ENCODE results near the gene PARG. TPM values are rescaled to one million over a fixed set of nuclear protein-coding genes. Genes with fewer than 3 reads are reported as not detected.

PARG gene
- total RNA-seq, 1 donor from 2014 or later: 67.2 TPM

DNA sequence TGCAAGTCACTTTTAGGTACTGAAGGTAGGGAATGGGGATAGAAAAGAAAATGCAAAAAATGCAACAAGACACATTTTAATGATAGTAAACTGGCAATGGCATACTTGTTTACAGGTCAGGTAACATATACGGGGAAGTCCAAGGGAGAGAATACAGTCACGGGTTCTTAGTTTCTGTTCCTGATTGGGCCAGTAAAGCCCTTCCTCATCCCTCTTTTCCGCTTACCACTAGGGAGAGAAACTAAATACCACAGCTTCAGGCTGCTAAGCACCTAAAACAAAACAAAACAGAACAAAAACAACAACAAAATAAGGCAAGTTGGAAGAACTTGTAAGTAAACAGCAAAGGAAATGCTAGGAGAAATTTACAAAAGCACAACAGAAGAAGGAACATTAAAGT, 114.5 kb downstream of the PARG start:
- Mint-ChIP-seq H3K4me3 (no peak overlapping the region), H3K9me3 (peaks cover under 1% of the 10 kb centered on the region), H3K4me1 (peaks cover 28% of the 10 kb centered on the region), H3K27me3 (ENCODE audit: insufficient read depth, low read depth) (peaks cover 2% of the 10 kb centered on the region), H3K27ac (no peak overlapping the region), H3K36me3 (peaks cover 38% of the 10 kb centered on the region)
- Histone ChIP-seq H3K9me3 (ENCODE audit: low read depth) (no peaks in the 10 kb centered on the region), H3K4me1 (peaks cover 15% of the 10 kb centered on the region), H3F3A (ENCODE audit: low read depth) (peaks cover 4% of the 10 kb centered on the region), H3K4me2 (no peak overlapping the region), H3K79me2 (ENCODE audit: low read depth) (no peaks in the 10 kb centered on the region), H3K9ac (no peak overlapping the region), H3K27ac (no peak overlapping the region), H2AFZ (replicated peaks) (no peak overlapping the region), H3K27me3 (no peaks in the 10 kb centered on the region), H3K4me3 (no peak overlapping the region), H3K36me3 (peaks cover 6% of the 10 kb centered on the region), H4K20me1 (ENCODE audit: low read depth) (no peaks in the 10 kb centered on the region)
- DNase-seq (ENCODE audit: low spot score): no peak
- TF ChIP-seq, protein P1, sequence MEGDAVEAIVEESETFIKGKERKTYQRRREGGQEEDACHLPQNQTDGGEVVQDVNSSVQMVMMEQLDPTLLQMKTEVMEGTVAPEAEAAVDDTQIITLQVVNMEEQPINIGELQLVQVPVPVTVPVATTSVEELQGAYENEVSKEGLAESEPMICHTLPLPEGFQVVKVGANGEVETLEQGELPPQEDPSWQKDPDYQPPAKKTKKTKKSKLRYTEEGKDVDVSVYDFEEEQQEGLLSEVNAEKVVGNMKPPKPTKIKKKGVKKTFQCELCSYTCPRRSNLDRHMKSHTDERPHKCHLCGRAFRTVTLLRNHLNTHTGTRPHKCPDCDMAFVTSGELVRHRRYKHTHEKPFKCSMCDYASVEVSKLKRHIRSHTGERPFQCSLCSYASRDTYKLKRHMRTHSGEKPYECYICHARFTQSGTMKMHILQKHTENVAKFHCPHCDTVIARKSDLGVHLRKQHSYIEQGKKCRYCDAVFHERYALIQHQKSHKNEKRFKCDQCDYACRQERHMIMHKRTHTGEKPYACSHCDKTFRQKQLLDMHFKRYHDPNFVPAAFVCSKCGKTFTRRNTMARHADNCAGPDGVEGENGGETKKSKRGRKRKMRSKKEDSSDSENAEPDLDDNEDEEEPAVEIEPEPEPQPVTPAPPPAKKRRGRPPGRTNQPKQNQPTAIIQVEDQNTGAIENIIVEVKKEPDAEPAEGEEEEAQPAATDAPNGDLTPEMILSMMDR (IDR thresholded peaks at IDR 0.05): no peak
- TF ChIP-seq EZH2 (IDR thresholded peaks at IDR 0.05) (no peak), EZH2phosphoT487 (IDR thresholded peaks at IDR 0.05) (no peak)

GRCh38 chr10:49819234-49819958, 122.4 kb downstream of the PARG start:
- peak overlapping the region; percentile 82 for H3K27ac Mint-ChIP-seq
- H3K27me3 Mint-ChIP-seq (ENCODE audit: insufficient read depth, low read depth): no peaks in the 10 kb centered on the region
- no peak overlapping the region for H3K9ac ChIP-seq
- no peaks in the 10 kb centered on the region for H3K9me3 ChIP-seq (ENCODE audit: low read depth)
- peaks cover 38% of the 10 kb centered on the region for H3K36me3 Mint-ChIP-seq
- no peak overlapping the region for H3K27ac ChIP-seq
- no peak overlapping the region for H3K4me2 ChIP-seq
- H3F3A ChIP-seq (ENCODE audit: low read depth): no peaks in the 10 kb centered on the region
- H3K4me1 ChIP-seq: no peaks in the 10 kb centered on the region
- H3K36me3 ChIP-seq: peaks cover 16% of the 10 kb centered on the region
- peak overlapping the region; percentile 41 for H3K4me3 Mint-ChIP-seq
- peaks cover 8% of the 10 kb centered on the region for H3K9me3 Mint-ChIP-seq
- DNase-seq (ENCODE audit: low spot score): no peak
- TF ChIP-seq, protein P1 (IDR thresholded peaks at IDR 0.05): no peak
- TF ChIP-seq EZH2phosphoT487 (IDR thresholded peaks at IDR 0.05): no peak
- TF ChIP-seq EZH2 (IDR thresholded peaks at IDR 0.05): no peak
- H3K4me1 Mint-ChIP-seq: peaks cover 31% of the 10 kb centered on the region
- H4K20me1 ChIP-seq (ENCODE audit: low read depth): no peaks in the 10 kb centered on the region
- H3K27me3 ChIP-seq: no peaks in the 10 kb centered on the region
- no peak overlapping the region for H3K4me3 ChIP-seq
- H2AFZ ChIP-seq (replicated peaks): no peak overlapping the region
- H3K79me2 ChIP-seq (ENCODE audit: low read depth): no peaks in the 10 kb centered on the region

- Histone ChIP-seq H3K9ac (no peak overlapping the region), H3K36me3 (peaks cover 16% of the 10 kb centered on the region), H3K4me3 (no peak overlapping the region), H2AFZ (replicated peaks) (no peak overlapping the region), H3K27me3 (no peaks in the 10 kb centered on the region), H4K20me1 (ENCODE audit: low read depth) (no peaks in the 10 kb centered on the region), H3K4me2 (no peak overlapping the region), H3K79me2 (ENCODE audit: low read depth) (no peaks in the 10 kb centered on the region), H3K9me3 (ENCODE audit: low read depth) (no peaks in the 10 kb centered on the region), H3K4me1 (no peaks in the 10 kb centered on the region), H3K27ac (no peak overlapping the region), H3F3A (ENCODE audit: low read depth) (no peaks in the 10 kb centered on the region)
- peak overlapping the region; percentile 64 for H3K27ac Mint-ChIP-seq
- no peaks in the 10 kb centered on the region for H3K27me3 Mint-ChIP-seq (ENCODE audit: insufficient read depth, low read depth)
- peaks cover 35% of the 10 kb centered on the region for H3K36me3 Mint-ChIP-seq
- DNase-seq (ENCODE audit: low spot score): no peak
- TF ChIP-seq EZH2 (IDR thresholded peaks at IDR 0.05) (no peak), EZH2phosphoT487 (IDR thresholded peaks at IDR 0.05) (no peak)
- TF ChIP-seq, protein P1 (IDR thresholded peaks at IDR 0.05): no peak
- no peak overlapping the region for H3K4me3 Mint-ChIP-seq
- peaks cover 31% of the 10 kb centered on the region for H3K4me1 Mint-ChIP-seq
- peaks cover 8% of the 10 kb centered on the region for H3K9me3 Mint-ChIP-seq
Measured at GRCh38 chr10:49817845-49818244, 124.0 kb downstream of the PARG start.

Data from neural progenitor cell (in vitro differentiated cells).